ENCODE data around the gene TLE6. TPM values are rescaled to one million over a fixed set of nuclear protein-coding genes. Genes with fewer than 3 reads are reported as not detected.

The TLE6 gene
- total RNA-seq, 1 donor from 2014 or later: 10.6 TPM

GRCh38 chr19:3003046-3003445 lies 25.7 kb downstream of the TLE6 start:
- no peaks in the 10 kb centered on the region for H3K36me3 ChIP-seq
- H3K9me3 ChIP-seq: no peaks in the 10 kb centered on the region
- H3K4me3 ChIP-seq: no peak overlapping the region
- DNase-seq (ENCODE audit: extremely low spot score in 2 of 2): no peak
- no peaks in the 10 kb centered on the region for H3K27me3 ChIP-seq
- H3K27ac ChIP-seq: no peak overlapping the region
- intact Hi-C loops (cut with DNase I): no loop called here
- TF ChIP-seq POLR2A (IDR thresholded peaks at IDR 0.05) (no peak), CTCF (IDR thresholded peaks at IDR 0.05) (no peak), POLR2AphosphoS5 (IDR thresholded peaks at IDR 0.05; ENCODE audit: insufficient read depth in 1 of 2, low read depth in 1 of 2) (no peak)
- no peaks in the 10 kb centered on the region for H3K4me1 ChIP-seq

- no peak for DNase-seq (ENCODE audit: extremely low spot score in 2 of 2)
- H3K4me1 ChIP-seq: no peaks in the 10 kb centered on the region
- no peaks in the 10 kb centered on the region for H3K9me3 ChIP-seq
- no peak overlapping the region for H3K27ac ChIP-seq
- intact Hi-C loops (cut with DNase I): no loop called here
- no peak overlapping the region for H3K4me3 ChIP-seq
- no peaks in the 10 kb centered on the region for H3K27me3 ChIP-seq
- H3K36me3 ChIP-seq: peaks cover 0 to 10% of the 10 kb centered on the region in 2 donors
- no peak for TF ChIP-seq POLR2A (IDR thresholded peaks at IDR 0.05)
- no peak for TF ChIP-seq CTCF (IDR thresholded peaks at IDR 0.05)
- TF ChIP-seq POLR2AphosphoS5 (IDR thresholded peaks at IDR 0.05; ENCODE audit: insufficient read depth in 1 of 2, low read depth in 1 of 2): no peak
Observed at GRCh38 chr19:3004522-3004921, 27.2 kb downstream of the TLE6 start.

- no peak for TF ChIP-seq POLR2AphosphoS5 (IDR thresholded peaks at IDR 0.05; ENCODE audit: insufficient read depth in 1 of 2, low read depth in 1 of 2)
- TF ChIP-seq POLR2A (IDR thresholded peaks at IDR 0.05): no peak
- no peak for TF ChIP-seq CTCF (IDR thresholded peaks at IDR 0.05)
- Histone ChIP-seq H3K4me3 (no peak overlapping the region), H3K36me3 (peaks cover 0 to 10% of the 10 kb centered on the region in 2 donors), H3K4me1 (no peaks in the 10 kb centered on the region), H3K9me3 (no peaks in the 10 kb centered on the region), H3K27ac (no peak overlapping the region), H3K27me3 (no peaks in the 10 kb centered on the region)
- intact Hi-C loops (cut with DNase I): no loop called here
- DNase-seq (ENCODE audit: extremely low spot score in 2 of 2): no peak
Observed at GRCh38 chr19:3005345-3005744, 28.0 kb downstream of the TLE6 start.

- Histone ChIP-seq H3K36me3 (peaks cover 0 to 10% of the 10 kb centered on the region in 2 donors), H3K27me3 (no peaks in the 10 kb centered on the region), H3K4me1 (no peaks in the 10 kb centered on the region), H3K4me3 (no peak overlapping the region), H3K27ac (no peak overlapping the region), H3K9me3 (no peaks in the 10 kb centered on the region)
- no peak for TF ChIP-seq CTCF (IDR thresholded peaks at IDR 0.05)
- no peak for TF ChIP-seq POLR2AphosphoS5 (IDR thresholded peaks at IDR 0.05; ENCODE audit: insufficient read depth in 1 of 2, low read depth in 1 of 2)
- TF ChIP-seq POLR2A (IDR thresholded peaks at IDR 0.05): no peak
- intact Hi-C loops (cut with DNase I): no loop called here
- DNase-seq (ENCODE audit: extremely low spot score in 2 of 2): no peak
Observed at GRCh38 chr19:3006075-3006767, 28.9 kb downstream of the TLE6 start.

- intact Hi-C loops (cut with DNase I): no loop called here
- Histone ChIP-seq H3K27me3 (no peaks in the 10 kb centered on the region), H3K9me3 (no peaks in the 10 kb centered on the region), H3K27ac (no peak overlapping the region), H3K4me3 (no peak overlapping the region), H3K36me3 (peaks cover 0 to 14% of the 10 kb centered on the region in 2 donors), H3K4me1 (no peaks in the 10 kb centered on the region)
- DNase-seq (ENCODE audit: extremely low spot score in 2 of 2): no peak
- no peak for TF ChIP-seq POLR2AphosphoS5 (IDR thresholded peaks at IDR 0.05; ENCODE audit: insufficient read depth in 1 of 2, low read depth in 1 of 2)
- no peak for TF ChIP-seq CTCF (IDR thresholded peaks at IDR 0.05)
- no peak for TF ChIP-seq POLR2A (IDR thresholded peaks at IDR 0.05)
Observed at GRCh38 chr19:3007975-3008374, 30.6 kb downstream of the TLE6 start.

Data from vagina (tissue), 2 donors.